ENCODE measurements around the gene LRRN1.
"Not testable (repeated sequence)": the region's sequence is repeated elsewhere in the genome, so short reads cannot be mapped to it uniquely, and the experiment has no call there.

Gene LRRN1

DNA sequence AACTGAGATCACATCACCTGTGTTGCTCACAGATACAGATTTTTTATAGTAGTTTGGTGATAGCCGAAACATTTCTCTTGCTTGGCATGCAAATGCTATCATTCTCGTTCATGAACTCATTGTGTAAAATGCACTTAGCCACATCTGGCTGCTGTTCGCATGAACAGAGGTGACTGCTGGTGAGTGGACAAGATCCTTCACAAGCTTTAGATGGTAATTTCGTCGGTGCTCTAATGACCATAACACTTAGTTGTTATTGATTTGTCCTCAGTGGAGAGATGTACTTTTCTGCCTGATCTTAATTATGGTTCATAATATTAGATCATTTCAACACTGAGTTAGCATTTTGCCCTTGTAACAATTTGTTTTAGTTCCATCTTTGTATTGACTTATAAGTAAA, 13.8 kb downstream of the LRRN1 start:
- Histone ChIP-seq H3K9ac (ENCODE audit: low read length) (no peak overlapping the region), H3K9me3 (ENCODE audit: control insufficient read depth, low read length) (peaks cover 5% of the 10 kb centered on the region), H3K4me3 (ENCODE audit: low read length) (no peak overlapping the region), H3K36me3 (ENCODE audit: control insufficient read depth, insufficient read depth, low read length, severe bottlenecking) (no peaks in the 10 kb centered on the region), H3K27me3 (replicated peaks; ENCODE audit: control insufficient read depth, insufficient read depth, low read length) (no peaks in the 10 kb centered on the region), H3K4me1 (ENCODE audit: control insufficient read depth, insufficient read depth, low read length) (no peaks in the 10 kb centered on the region)
- DNase-seq (ENCODE audit: low read depth), result no peak

DNA sequence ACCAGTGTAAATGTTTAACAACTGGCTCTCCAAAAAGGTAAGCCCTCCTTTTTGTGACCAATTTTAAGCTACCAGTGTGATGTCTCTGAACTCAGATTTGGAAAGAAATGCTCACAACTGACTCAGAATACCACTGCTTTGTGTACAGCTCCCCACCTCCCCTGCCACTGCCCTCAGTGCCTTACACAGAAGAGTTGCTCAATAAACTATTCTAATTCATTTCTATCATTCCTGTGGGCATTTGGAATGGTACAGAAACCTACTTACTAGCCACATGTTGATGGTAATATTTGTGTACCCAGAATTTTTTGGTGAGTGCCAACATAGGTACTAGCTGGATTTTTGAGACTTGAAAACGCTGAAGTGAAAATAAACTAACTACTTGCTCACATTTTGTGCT, 16.0 kb downstream of the LRRN1 start:
- no peak overlapping the region for H3K4me3 ChIP-seq (ENCODE audit: low read length)
- H3K9ac ChIP-seq (ENCODE audit: low read length), result no peak overlapping the region
- H3K27me3 ChIP-seq (replicated peaks; ENCODE audit: control insufficient read depth, insufficient read depth, low read length), result no peaks in the 10 kb centered on the region
- no peaks in the 10 kb centered on the region for H3K36me3 ChIP-seq (ENCODE audit: control insufficient read depth, insufficient read depth, low read length, severe bottlenecking)
- H3K4me1 ChIP-seq (ENCODE audit: control insufficient read depth, insufficient read depth, low read length), result no peaks in the 10 kb centered on the region
- peaks cover 5% of the 10 kb centered on the region for H3K9me3 ChIP-seq (ENCODE audit: control insufficient read depth, low read length)
- DNase-seq (ENCODE audit: low read depth), result no peak

DNA sequence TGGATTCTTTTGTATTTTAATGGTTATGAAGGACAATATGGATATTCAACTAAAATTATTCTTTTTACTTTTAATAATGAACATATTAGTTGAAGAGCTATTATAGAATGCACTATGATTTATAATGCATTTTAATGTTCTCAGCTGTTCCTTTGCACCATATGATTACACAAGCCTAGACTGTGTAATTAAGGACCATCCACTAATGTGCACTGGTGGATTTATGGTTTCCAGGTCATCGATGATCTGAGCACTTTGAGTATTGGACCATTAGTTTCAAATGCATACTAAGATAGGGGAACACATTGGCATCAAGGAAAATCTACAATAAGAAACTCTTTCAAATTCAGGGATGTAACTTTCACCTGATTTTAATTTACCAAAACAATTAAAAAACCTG, 16.8 kb downstream of the LRRN1 start:
- Histone ChIP-seq H3K9ac (ENCODE audit: low read length) (no peak overlapping the region), H3K27me3 (replicated peaks; ENCODE audit: control insufficient read depth, insufficient read depth, low read length) (no peaks in the 10 kb centered on the region), H3K4me3 (ENCODE audit: low read length) (no peak overlapping the region), H3K4me1 (ENCODE audit: control insufficient read depth, insufficient read depth, low read length) (no peaks in the 10 kb centered on the region), H3K36me3 (ENCODE audit: control insufficient read depth, insufficient read depth, low read length, severe bottlenecking) (no peaks in the 10 kb centered on the region), H3K9me3 (ENCODE audit: control insufficient read depth, low read length) (peaks cover 5% of the 10 kb centered on the region)
- DNase-seq (ENCODE audit: low read depth), result no peak

DNA sequence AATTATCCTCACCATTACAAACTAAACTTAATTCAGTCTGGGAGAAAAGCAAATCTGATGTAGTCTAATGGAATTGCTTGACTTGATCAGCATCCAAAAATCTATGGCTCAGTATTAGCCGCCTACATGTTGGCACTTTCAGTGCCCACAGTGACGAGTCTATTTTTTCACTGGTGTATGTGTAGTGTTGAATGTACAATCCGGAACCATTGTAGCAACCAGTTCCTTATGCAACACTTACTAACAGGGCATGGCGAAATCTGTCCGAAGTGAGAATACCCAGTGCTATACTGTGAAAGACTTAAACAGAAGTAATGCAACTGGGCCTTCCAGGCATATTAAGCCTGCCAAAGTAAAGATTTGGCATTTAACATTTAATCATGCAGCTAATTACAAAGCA, 18.6 kb downstream of the LRRN1 start:
- Histone ChIP-seq H3K9ac (ENCODE audit: low read length) (no peak overlapping the region), H3K27me3 (replicated peaks; ENCODE audit: control insufficient read depth, insufficient read depth, low read length) (no peaks in the 10 kb centered on the region), H3K4me1 (ENCODE audit: control insufficient read depth, insufficient read depth, low read length) (no peaks in the 10 kb centered on the region), H3K36me3 (ENCODE audit: control insufficient read depth, insufficient read depth, low read length, severe bottlenecking) (no peaks in the 10 kb centered on the region), H3K9me3 (ENCODE audit: control insufficient read depth, low read length) (peaks cover 5% of the 10 kb centered on the region), H3K4me3 (ENCODE audit: low read length) (no peak overlapping the region)
- DNase-seq (ENCODE audit: low read depth), result no peak

DNA sequence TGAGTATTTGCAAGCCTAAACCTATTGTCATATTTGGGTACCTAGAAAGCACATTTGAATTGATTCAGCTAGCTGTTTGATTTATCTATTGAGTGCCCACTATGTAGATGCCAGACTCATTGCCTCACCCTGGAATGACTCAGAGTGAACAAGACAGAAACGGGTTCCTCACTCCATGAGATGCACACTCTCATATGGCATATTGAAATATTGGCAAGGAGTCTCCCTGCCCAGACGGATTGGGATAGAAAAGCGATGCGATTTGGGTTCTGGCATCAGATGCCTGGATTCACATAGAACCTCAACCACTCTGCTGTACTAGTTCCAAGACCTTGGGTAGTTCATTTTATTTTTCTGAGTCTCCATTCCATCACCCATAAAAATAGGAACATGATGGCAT, 22.5 kb downstream of the LRRN1 start:
- Histone ChIP-seq H3K4me1 (ENCODE audit: control insufficient read depth, insufficient read depth, low read length) (no peaks in the 10 kb centered on the region), H3K27me3 (replicated peaks; ENCODE audit: control insufficient read depth, insufficient read depth, low read length) (no peaks in the 10 kb centered on the region), H3K9me3 (ENCODE audit: control insufficient read depth, low read length) (no peaks in the 10 kb centered on the region), H3K9ac (ENCODE audit: low read length) (no peak overlapping the region), H3K36me3 (ENCODE audit: control insufficient read depth, insufficient read depth, low read length, severe bottlenecking) (no peaks in the 10 kb centered on the region), H3K4me3 (ENCODE audit: low read length) (no peak overlapping the region)
- DNase-seq (ENCODE audit: low read depth), result no peak

DNA sequence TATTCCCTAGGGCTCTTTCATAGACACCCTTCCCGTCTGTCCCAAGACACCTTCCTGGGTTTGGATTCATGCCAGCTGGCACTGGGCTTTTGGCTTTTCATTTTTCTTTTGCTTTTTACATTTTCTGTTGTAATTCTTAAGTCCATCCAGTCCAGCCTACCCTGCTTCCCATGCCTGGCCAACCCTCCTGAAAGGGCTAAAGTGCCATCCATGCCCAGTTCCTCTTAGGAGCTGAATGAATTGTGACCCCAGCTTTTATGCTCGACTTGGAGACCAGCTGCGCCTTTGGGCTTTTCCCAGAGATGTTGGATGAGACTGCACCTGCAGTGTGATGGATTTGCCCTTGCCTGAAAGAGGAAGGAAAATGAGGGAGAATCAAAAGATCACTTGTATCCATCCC, 25.8 kb downstream of the LRRN1 start:
- no peaks in the 10 kb centered on the region for H3K36me3 ChIP-seq (ENCODE audit: control insufficient read depth, insufficient read depth, low read length, severe bottlenecking)
- no peak overlapping the region for H3K9ac ChIP-seq (ENCODE audit: low read length)
- no peaks in the 10 kb centered on the region for H3K27me3 ChIP-seq (replicated peaks; ENCODE audit: control insufficient read depth, insufficient read depth, low read length)
- no peak overlapping the region for H3K4me3 ChIP-seq (ENCODE audit: low read length)
- H3K9me3 ChIP-seq (ENCODE audit: control insufficient read depth, low read length), result no peaks in the 10 kb centered on the region
- no peaks in the 10 kb centered on the region for H3K4me1 ChIP-seq (ENCODE audit: control insufficient read depth, insufficient read depth, low read length)
- no peak for DNase-seq (ENCODE audit: low read depth)

DNA sequence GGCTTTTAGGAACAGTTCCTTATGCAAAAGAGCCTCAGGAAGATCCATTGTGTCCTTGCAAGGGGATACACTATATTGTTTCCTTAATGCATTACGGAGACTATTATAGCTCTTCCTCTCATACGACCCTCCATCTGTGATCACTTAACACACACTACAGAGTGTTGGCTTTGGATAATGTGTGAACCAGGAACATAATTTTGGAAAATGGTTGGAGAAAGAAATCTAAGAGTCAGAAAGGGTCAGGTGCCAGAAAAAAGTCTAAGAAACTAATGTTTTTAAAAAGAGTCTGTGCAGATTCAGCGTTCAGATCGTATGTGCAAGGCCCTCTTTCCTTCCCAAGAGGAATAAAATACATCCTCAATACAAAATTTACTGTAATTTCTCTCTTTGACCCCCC, 27.3 kb downstream of the LRRN1 start:
- Histone ChIP-seq H3K4me3 (ENCODE audit: low read length) (no peak overlapping the region), H3K27me3 (replicated peaks; ENCODE audit: control insufficient read depth, insufficient read depth, low read length) (no peaks in the 10 kb centered on the region), H3K9me3 (ENCODE audit: control insufficient read depth, low read length) (no peaks in the 10 kb centered on the region), H3K36me3 (ENCODE audit: control insufficient read depth, insufficient read depth, low read length, severe bottlenecking) (no peaks in the 10 kb centered on the region), H3K9ac (ENCODE audit: low read length) (no peak overlapping the region), H3K4me1 (ENCODE audit: control insufficient read depth, insufficient read depth, low read length) (no peaks in the 10 kb centered on the region)
- no peak for DNase-seq (ENCODE audit: low read depth)

DNA sequence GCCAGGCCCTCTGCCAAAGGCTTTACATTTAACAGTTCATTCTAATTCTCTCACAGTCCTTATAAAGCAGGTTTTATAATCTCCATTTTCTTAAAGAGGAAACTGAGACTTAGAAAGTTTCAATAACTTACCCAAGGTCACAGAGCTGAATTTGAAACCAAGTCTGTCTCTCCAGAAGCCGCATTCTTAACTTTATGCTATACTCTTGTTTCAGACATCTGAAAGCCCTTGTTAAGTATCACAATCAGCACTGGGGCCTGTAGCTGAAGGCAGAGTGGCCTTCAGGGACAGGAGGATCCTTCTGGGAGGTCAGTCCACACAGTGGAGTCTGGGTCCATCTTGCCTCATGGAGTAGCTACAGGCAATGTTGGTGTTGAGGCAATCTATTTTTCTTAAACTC, 27.9 kb downstream of the LRRN1 start:
- no peaks in the 10 kb centered on the region for H3K4me1 ChIP-seq (ENCODE audit: control insufficient read depth, insufficient read depth, low read length)
- H3K9me3 ChIP-seq (ENCODE audit: control insufficient read depth, low read length), result no peaks in the 10 kb centered on the region
- H3K9ac ChIP-seq (ENCODE audit: low read length), result no peak overlapping the region
- H3K36me3 ChIP-seq (ENCODE audit: control insufficient read depth, insufficient read depth, low read length, severe bottlenecking), result no peaks in the 10 kb centered on the region
- H3K27me3 ChIP-seq (replicated peaks; ENCODE audit: control insufficient read depth, insufficient read depth, low read length), result no peaks in the 10 kb centered on the region
- no peak for DNase-seq (ENCODE audit: low read depth)
- no peak overlapping the region for H3K4me3 ChIP-seq (ENCODE audit: low read length)

DNA sequence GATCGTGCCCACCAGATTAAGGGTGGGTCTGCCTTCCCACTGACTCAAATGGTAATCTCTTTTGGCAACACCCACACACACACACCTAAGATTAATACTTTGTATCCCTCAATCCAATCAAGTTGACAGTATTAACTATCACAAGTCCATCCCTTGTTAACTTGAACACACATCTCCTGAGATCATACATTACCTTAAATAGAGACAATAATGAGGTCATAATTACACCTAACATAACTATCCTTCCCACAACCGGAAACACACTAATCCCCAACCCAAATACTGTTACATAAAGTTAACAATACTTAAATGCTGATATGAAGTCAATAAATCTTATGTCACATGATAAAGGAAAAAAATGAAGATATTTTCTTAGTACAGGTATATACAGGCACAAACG, 29.2 kb downstream of the LRRN1 start:
- not testable (repeated sequence) for H3K4me1 ChIP-seq (ENCODE audit: control insufficient read depth, insufficient read depth, low read length); H3K27me3 ChIP-seq (replicated peaks; ENCODE audit: control insufficient read depth, insufficient read depth, low read length); H3K36me3 ChIP-seq (ENCODE audit: control insufficient read depth, insufficient read depth, low read length, severe bottlenecking)

DNA sequence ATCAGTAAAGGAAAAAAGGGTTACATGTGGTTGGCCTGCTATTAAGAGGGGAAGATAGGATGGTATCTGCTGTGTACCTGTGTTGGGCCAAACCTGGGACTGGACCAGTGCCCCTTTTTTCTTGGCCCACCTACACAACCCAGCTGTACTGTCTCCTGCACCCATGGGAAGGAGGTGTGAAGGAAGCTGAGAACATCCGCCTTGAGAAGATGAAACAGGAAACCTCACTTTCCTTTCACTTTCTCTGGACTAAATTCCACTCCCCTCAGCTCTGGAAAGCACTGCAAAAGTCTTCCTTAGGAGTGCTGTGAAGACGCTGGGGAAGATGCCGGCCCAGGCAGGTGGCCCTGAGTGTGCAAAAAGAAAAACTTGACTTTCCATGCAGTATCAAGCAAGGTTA, 37.6 kb downstream of the LRRN1 start:
- Histone ChIP-seq H3K4me1 (ENCODE audit: control insufficient read depth, insufficient read depth, low read length) (no peaks in the 10 kb centered on the region), H3K27me3 (replicated peaks; ENCODE audit: control insufficient read depth, insufficient read depth, low read length) (no peaks in the 10 kb centered on the region), H3K4me3 (ENCODE audit: low read length) (no peak overlapping the region), H3K9ac (ENCODE audit: low read length) (no peak overlapping the region), H3K9me3 (ENCODE audit: control insufficient read depth, low read length) (peaks cover 18% of the 10 kb centered on the region), H3K36me3 (ENCODE audit: control insufficient read depth, insufficient read depth, low read length, severe bottlenecking) (no peaks in the 10 kb centered on the region)
- DNase-seq (ENCODE audit: low read depth), result no peak

More for the DNA sequence above, 29.2 kb downstream of the LRRN1 start:
- DNase-seq (ENCODE audit: low read depth); H3K9ac ChIP-seq (ENCODE audit: low read length); H3K9me3 ChIP-seq (ENCODE audit: control insufficient read depth, low read length); H3K4me3 ChIP-seq (ENCODE audit: low read length): not testable (repeated sequence)

DNA sequence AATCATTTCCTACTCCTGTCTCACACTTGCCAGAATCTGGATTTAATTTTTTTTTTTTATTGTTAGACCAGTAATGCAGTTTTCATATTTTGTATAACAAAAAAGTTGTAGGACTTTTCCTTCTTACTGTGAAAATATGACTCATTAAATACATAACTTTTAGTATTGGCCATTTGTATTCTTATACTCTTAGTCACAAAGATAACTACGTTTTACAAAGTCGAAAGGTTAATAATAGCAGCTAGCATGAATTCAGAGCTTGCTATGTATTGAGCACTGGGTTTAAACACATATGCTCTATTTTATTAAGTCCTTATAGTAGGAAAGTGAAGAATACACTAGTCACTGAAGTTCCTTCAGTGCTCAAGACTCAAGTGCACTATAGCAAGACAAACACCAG, 43.1 kb downstream of the LRRN1 start:
- H3K9me3 ChIP-seq (ENCODE audit: control insufficient read depth, low read length), result peaks cover 14% of the 10 kb centered on the region
- no peak overlapping the region for H3K4me3 ChIP-seq (ENCODE audit: low read length)
- H3K4me1 ChIP-seq (ENCODE audit: control insufficient read depth, insufficient read depth, low read length), result no peaks in the 10 kb centered on the region
- no peak for DNase-seq (ENCODE audit: low read depth)
- no peaks in the 10 kb centered on the region for H3K36me3 ChIP-seq (ENCODE audit: control insufficient read depth, insufficient read depth, low read length, severe bottlenecking)
- no peaks in the 10 kb centered on the region for H3K27me3 ChIP-seq (replicated peaks; ENCODE audit: control insufficient read depth, insufficient read depth, low read length)
- H3K9ac ChIP-seq (ENCODE audit: low read length), result no peak overlapping the region

DNA sequence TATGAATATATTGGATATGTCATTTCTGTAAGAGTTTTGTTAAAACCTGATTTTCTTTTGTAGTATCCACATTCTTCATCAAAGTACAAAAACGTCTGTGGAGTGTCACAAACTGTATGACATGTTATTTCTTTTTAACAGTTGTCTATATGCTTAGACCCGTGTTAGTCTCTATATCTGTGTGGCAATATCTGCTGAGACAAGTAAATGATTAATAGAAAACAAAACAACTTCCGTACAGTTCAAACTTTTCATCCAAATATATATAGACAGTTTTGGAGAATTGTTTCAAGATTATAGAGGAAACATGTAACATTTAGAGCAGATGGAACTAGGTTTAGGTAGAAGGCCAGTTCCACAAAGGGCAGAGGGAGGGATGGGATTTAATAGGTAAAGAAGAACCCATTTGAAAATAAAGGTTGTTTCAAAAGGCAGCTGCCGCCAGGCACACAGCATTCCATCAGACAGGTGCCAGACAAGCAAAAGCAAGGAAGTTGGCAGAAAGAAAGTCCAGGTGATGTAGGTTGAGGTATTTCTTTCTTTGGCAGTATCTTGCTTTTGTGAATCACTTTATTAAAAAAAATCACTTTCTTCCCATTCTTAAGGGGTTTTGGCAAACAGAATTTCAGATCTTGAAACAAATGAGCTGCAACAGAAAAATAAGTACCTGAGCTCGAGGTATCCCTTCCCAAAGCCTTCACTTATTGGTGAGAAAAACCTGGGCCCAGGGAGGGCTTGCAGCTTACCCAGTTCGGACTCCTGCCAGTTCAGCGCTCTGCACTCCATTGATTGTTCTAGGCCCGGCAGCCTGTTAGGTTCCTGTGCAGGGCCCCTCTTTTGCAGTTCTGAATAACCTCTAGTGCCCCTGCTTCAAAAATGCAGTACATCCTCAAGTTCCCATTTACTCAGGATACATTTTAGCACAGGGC, 49.0 kb downstream of the LRRN1 start:
- Histone ChIP-seq H3K9ac (ENCODE audit: low read length) (no peak overlapping the region), H3K4me1 (ENCODE audit: control insufficient read depth, insufficient read depth, low read length) (no peaks in the 10 kb centered on the region), H3K36me3 (ENCODE audit: control insufficient read depth, insufficient read depth, low read length, severe bottlenecking) (no peaks in the 10 kb centered on the region), H3K27me3 (replicated peaks; ENCODE audit: control insufficient read depth, insufficient read depth, low read length) (no peaks in the 10 kb centered on the region), H3K9me3 (ENCODE audit: control insufficient read depth, low read length) (peaks cover 5% of the 10 kb centered on the region), H3K4me3 (ENCODE audit: low read length) (no peak overlapping the region)
- DNase-seq (ENCODE audit: low read depth), result no peak

Data from adipocyte (in vitro differentiated cells).